ENCODE results near the gene EXOC4. TPM values are rescaled to one million over a fixed set of nuclear protein-coding genes. Genes with fewer than 3 reads are reported as not detected.

The EXOC4 gene
- total and polyA plus RNA-seq, 7 donors: 7.6 to 63.0 (median 29.1) TPM

DNA sequence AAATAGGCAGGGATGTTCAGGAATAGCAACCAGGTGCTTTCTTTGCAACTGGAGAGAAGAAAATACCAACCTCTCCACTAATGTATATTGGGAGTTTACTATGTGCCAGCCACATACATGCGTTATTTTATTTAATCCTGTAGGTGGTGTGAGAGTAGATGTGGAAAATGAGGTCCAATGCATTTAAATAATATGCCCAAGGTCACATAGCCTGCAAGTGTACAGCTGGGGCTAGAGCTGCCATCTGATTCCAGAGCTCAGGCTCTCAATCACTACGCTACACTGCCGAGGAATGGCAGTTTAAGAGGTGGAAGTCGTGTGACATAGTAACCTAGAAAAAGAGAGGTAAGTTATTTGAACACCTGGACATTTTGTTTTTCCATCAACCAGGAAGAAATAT, 277.0 kb downstream of the EXOC4 start:
- H3K4me1 ChIP-seq: peaks cover 13% of the 10 kb centered on the region
- ATAC-seq (no peak), DNase-seq (no peak)
- no peaks in the 10 kb centered on the region for H3K27me3 ChIP-seq (ENCODE audit: insufficient read depth in 3 of 3, low read length in 2 of 3)
- intact Hi-C loops (cut with DNase I): no loop called here
- TF ChIP-seq, protein P1, sequence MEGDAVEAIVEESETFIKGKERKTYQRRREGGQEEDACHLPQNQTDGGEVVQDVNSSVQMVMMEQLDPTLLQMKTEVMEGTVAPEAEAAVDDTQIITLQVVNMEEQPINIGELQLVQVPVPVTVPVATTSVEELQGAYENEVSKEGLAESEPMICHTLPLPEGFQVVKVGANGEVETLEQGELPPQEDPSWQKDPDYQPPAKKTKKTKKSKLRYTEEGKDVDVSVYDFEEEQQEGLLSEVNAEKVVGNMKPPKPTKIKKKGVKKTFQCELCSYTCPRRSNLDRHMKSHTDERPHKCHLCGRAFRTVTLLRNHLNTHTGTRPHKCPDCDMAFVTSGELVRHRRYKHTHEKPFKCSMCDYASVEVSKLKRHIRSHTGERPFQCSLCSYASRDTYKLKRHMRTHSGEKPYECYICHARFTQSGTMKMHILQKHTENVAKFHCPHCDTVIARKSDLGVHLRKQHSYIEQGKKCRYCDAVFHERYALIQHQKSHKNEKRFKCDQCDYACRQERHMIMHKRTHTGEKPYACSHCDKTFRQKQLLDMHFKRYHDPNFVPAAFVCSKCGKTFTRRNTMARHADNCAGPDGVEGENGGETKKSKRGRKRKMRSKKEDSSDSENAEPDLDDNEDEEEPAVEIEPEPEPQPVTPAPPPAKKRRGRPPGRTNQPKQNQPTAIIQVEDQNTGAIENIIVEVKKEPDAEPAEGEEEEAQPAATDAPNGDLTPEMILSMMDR (IDR thresholded peaks at IDR 0.05): no peak
- no peaks in the 10 kb centered on the region for H3K9me3 ChIP-seq
- H3K27ac ChIP-seq: no peak overlapping the region
- 59 to 61% (median 60%) methylated on average over 4 of the region's 4 CpGs for WGBS, 3 donors
- H3K4me3 ChIP-seq: no peak overlapping the region
- no peaks in the 10 kb centered on the region for H3K36me3 ChIP-seq (ENCODE audit: insufficient read depth in 1 of 2, low read depth in 1 of 2)

DNA sequence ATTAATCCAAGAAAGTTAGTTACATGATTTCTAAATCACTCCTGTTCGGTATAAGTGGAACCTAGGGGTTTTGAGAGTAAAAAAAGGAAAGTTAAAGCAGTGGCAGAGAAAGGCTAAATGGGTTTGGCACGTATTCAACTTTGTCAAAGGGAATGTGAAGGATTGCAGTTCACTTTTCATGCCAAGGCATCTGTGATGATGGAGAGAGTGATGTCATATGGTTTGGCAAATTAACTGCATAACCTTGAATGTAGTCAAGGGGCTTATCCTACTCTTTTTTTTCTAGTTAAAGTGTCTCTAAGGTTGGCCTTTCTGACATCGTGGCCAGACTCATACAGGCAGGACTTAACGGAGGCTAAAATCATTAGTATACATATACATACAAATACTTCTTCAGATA, 277.8 kb downstream of the EXOC4 start:
- intact Hi-C loops (cut with DNase I): no loop called here
- Histone ChIP-seq H3K4me1 (peaks cover 13% of the 10 kb centered on the region), H3K36me3 (ENCODE audit: insufficient read depth in 1 of 2, low read depth in 1 of 2) (no peaks in the 10 kb centered on the region), H3K9me3 (no peaks in the 10 kb centered on the region), H3K4me3 (no peak overlapping the region), H3K27me3 (ENCODE audit: insufficient read depth in 3 of 3, low read length in 2 of 3) (no peaks in the 10 kb centered on the region), H3K27ac (no peak overlapping the region)
- TF ChIP-seq, protein P1 (IDR thresholded peaks at IDR 0.05): no peak
- no peak for DNase-seq
- 42 to 49% (median 43%) methylated on average over 4 of the region's 4 CpGs for WGBS, 3 donors
- no peak for ATAC-seq

DNA sequence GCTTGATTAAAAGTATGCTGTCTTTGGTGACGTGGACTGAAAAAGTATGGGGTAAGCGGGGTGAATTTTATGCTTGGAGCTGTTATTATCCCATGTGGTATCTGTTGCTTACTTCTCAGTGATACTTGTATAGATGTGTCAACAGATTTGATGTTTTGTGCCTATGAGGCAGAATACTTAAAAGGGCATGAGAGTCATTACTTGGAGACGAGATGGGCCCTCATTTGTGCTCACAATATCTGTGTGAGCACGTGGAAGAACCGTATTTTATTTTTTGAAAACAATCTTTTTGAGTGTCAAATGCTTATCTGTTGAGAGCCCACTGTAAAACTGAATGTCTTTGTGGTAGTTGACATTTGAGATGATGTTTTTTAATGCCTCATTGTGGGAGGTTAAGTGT, 281.9 kb downstream of the EXOC4 start:
- no peak overlapping the region for H3K4me3 ChIP-seq
- 88 to 94% (median 92%) methylated on average over 5 of the region's 5 CpGs for WGBS, 3 donors
- TF ChIP-seq, protein P1 (IDR thresholded peaks at IDR 0.05): no peak
- ATAC-seq: no peak
- no peak for DNase-seq
- intact Hi-C loops (cut with DNase I): no loop called here
- no peaks in the 10 kb centered on the region for H3K9me3 ChIP-seq
- H3K27ac ChIP-seq: no peak overlapping the region
- H3K27me3 ChIP-seq (ENCODE audit: insufficient read depth in 3 of 3, low read length in 2 of 3): no peaks in the 10 kb centered on the region
- no peaks in the 10 kb centered on the region for H3K36me3 ChIP-seq (ENCODE audit: insufficient read depth in 1 of 2, low read depth in 1 of 2)
- H3K4me1 ChIP-seq: peaks cover 13% of the 10 kb centered on the region

DNA sequence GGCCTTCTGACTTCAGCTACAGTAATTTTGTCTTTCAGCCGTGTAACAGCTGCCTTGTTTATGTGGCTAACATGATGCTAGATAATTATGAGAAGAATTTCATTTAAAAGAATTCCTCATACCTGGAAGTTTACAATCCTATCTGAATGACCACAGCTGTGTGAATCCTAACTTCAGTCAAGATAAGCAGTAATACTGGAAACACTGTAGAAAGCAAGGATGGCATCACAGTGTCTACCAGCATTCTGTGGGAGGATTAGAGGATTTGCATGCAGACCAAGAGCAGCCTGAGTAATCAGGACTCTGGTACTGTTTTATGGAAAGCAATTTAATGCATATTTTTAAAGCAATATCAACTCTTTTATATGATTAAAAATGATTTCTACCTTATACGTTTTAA, 282.4 kb downstream of the EXOC4 start:
- Histone ChIP-seq H3K9me3 (no peaks in the 10 kb centered on the region), H3K27ac (no peak overlapping the region), H3K4me3 (no peak overlapping the region), H3K4me1 (peaks cover 13% of the 10 kb centered on the region), H3K36me3 (ENCODE audit: insufficient read depth in 1 of 2, low read depth in 1 of 2) (no peaks in the 10 kb centered on the region), H3K27me3 (ENCODE audit: insufficient read depth in 3 of 3, low read length in 2 of 3) (no peaks in the 10 kb centered on the region)
- DNase-seq: no peak
- no peak for ATAC-seq
- WGBS, 3 donors: 66 to 78% (median 67%) methylated on average over 2 of the region's 2 CpGs
- intact Hi-C loops (cut with DNase I): no loop called here
- TF ChIP-seq, protein P1 (IDR thresholded peaks at IDR 0.05): no peak

DNA sequence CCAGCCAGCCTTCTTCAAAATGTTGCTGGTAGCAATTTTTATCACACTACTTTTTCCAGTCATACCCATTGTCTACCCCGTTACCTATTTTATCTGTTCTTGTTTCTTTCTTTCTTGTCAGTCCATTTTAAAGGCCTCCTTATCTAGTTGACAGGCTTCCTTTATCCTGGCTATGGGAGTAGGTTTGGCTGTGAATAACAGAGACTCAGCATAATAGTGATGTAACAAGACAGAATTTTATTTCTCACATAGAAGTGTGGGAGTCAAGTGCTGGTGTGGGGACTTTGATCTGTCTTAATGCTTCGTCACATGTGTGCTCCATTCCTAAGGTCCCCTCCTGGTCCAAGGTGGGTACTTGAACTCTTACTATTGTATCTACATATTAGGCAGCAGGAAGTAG, 283.6 kb downstream of the EXOC4 start:
- Histone ChIP-seq H3K4me1 (peaks cover 13% of the 10 kb centered on the region), H3K36me3 (ENCODE audit: insufficient read depth in 1 of 2, low read depth in 1 of 2) (no peaks in the 10 kb centered on the region), H3K27me3 (ENCODE audit: insufficient read depth in 3 of 3, low read length in 2 of 3) (no peaks in the 10 kb centered on the region), H3K9me3 (no peaks in the 10 kb centered on the region), H3K4me3 (no peak overlapping the region), H3K27ac (no peak overlapping the region)
- intact Hi-C loops (cut with DNase I): no loop called here
- ATAC-seq: no peak
- TF ChIP-seq, protein P1 (IDR thresholded peaks at IDR 0.05): no peak
- WGBS, 3 donors: 97 to 98% (median 97%) methylated on average over 2 of the region's 2 CpGs
- no peak for DNase-seq
